ENCODE measurements around the gene C1orf174.

C1orf174 gene

GRCh38 chr1:3900150-3900968 is at the start of gene C1orf174:
TSS of gene C1orf174 (minus strand) at chr1:3900272. CDS start at chr1:3900186, 86 bp downstream.
- DNase-seq: peak; percentile 89

- DNase-seq: no peak
These were observed 48.3 kb upstream of the C1orf174 start for GRCh38 chr1:3948344-3948743.

GRCh38 chr1:3945916-3946840 is 46.1 kb upstream of the C1orf174 start:
- no peak for DNase-seq

GRCh38 chr1:3945222-3945621 is 45.1 kb upstream of the C1orf174 start:
- no peak for DNase-seq

- no peak for DNase-seq
These were observed 44.6 kb upstream of the C1orf174 start for GRCh38 chr1:3944578-3945125.

- DNase-seq: no peak
These were observed 43.9 kb upstream of the C1orf174 start for GRCh38 chr1:3943806-3944577.

DNA sequence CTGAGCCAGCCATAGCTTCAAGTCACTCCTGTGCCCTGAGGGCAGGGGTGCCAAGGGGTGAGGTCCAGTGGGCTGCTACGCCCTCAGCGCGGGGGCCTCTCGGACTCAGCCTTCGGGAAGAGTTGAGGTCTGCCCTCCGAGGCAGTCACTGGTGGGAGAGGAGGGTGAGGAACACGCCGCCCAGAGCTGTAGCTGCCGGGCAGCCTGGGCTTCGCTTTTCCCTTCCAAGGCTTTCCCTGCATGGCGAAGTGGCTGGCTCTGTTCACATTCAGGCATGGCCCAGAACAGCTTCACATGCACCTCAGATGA is 43.0 kb upstream of the C1orf174 start:
- DNase-seq: no peak

DNA sequence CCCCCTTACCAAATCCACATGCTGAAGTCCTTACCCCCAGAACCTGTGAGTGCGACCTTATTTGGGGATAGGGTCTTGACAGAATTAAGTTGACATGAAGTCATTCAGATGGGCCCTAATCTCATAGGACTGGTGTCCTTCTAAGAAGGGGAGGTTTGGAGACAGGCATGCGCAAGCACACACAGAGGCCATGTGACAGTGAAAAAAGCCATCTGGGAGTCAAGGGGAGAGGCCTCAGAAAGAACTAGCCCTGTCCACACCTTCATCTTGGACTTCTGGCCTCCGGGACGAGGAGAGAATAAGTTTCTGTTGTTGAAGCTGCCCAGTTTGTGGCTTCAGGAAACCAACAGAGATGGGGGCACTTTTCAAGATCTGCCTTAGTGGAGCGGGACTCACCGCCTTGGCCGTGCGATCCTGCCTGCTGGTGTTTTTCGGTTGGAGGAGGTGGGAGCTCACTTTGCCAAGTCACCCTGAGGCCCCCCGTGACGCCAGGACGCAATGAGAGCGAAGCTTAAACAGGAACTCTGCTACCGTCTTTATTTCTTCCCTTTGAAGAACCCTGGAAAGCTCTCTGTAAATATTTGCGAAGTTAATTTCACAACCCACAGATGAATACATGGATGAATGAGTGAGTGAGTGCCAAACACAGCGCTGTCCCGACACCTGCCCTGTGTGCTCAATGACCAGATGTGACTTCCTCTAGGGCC is 42.5 kb upstream of the C1orf174 start:
- DNase-seq: no peak

DNA sequence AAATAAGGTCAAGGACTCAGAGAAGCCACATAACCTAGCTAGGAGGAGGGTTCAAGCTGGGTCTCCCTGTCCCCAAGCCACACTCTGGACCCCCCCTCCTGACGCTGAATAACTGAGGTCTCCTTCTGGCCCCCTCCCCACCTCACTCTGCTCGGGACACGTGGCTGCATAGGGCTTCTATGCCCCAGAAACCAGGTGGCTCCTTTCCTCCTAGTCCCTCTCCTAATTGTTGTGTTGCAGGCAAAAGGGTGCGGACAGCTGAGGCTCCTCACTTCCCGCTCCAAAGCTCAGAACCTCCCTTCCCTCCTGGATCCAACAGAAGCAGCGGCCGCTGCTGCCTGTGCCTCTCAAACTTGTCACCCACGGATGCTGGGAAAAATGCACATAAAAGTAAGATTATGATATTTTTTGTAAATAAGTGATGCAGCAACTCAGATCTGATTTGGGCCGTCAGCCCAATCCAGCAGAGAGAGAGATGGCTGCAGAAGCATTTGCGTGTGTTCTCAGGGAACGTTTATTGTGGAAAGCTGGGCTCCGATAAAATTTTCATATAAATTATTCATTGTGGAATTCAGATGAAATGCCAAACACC is 40.8 kb upstream of the C1orf174 start:
- no peak for DNase-seq

- DNase-seq: no peak
These were observed 40.1 kb upstream of the C1orf174 start for GRCh38 chr1:3940081-3940753.

GRCh38 chr1:3939242-3940080 is 39.4 kb upstream of the C1orf174 start:
- no peak for DNase-seq

DNA sequence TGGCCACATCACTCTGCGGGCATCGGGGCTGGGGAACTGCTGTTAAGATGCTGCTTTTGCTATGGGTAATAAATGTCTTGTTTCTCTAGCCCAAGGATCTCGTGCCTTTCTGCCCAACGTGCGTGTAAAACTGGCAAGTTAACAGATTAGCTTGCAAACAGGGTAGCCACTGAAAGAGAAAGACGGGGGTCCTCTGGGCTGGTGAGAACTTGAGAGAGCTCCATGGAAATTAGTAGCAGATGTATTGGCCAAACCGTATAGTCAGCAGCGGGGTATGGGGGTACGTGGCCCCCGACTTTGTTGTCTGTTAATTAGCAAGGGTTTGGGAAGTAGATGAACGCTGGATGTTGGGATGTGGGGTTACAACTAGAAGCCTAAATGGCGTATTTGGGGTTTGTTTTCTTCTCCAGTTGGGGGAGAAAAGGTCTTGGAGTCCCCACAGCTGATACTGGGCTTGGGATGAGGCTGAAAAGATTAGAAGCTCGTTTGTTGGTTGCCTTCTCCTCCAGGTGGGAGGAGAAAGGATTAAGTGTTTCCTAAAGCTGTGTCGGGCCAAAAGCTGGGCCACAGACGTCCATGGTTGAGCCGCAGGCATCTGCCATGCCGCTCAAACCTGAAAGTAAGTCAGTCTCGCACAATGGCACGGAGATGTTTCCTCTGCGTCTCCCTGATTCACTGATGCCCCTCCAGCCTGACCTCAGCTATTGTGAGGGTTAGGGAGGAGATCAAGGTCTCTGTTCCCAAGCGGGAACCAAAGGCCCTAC is 32.3 kb upstream of the C1orf174 start:
- DNase-seq: no peak

DNA sequence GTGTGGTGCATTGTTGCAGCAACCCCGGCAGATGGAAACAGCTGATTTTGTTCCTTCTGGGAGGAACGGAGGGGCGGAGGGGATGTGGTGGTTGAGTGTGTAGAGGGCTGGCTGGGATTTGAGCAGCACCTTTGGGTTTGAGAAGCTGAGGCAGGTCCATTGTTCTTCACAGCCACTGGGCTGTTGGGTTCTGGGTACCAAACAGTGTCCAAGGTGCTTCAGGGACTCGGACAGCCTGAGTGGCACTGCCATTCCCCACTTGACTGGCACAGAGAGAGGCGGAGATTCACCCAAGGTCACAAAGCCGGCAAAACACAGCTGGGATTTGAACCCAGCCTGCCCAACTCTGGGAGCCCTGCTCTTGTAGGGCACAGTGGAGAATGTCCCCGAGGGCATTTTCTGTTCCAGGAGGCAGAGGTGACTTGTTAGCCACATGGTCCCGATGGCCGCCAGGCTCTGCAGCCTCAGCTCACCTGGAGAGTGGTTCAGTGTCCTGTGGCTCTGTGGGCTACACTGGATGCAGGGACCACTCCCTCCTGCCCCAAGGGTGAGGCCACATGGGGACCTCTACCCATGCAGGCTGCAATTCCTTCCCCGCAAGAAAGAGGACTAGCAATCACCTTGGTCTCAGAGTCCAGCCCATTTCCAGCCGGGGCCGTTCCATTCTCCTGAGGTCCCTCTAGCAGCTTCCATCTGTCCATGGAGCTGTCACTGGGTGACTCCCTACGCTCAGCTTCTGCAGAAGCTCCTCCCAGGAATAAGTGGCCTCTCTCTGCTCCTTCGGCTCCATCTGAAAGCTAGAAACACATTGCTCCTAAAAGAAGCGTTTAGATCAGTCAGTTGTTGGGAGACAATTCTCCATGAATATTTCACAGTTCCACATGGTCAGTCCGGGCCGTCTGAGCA is 31.2 kb upstream of the C1orf174 start:
- no peak for DNase-seq

DNA sequence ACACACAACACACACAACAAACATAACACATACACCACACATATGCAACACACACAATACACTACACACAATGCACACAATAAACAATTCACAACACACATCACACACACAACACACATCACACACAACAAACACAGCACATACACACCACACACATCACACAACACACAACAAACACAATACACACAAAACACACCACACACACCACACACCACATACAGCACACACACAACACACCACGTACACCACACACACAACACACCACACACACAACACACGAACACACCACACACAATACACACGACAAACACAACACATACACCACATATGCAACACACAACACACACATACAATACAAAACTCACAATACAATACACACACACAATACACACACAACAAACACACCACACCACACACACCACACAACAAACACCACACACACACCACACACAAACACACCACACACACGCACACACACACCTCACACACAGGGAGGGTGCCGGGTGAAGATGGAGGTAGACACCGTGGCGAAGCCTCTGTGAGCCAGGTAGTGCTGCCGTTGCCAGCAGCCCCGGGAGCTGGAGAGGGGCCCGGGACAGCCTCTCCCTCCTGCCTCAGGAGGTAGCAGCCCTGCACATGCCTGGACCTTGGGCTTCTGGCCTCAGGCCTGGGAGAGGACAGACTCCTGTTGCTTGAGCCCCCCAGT is 30.4 kb upstream of the C1orf174 start:
- DNase-seq: no peak

- DNase-seq: no peak
These were observed 29.1 kb upstream of the C1orf174 start for GRCh38 chr1:3929126-3929525.

- no peak for DNase-seq
These were observed 28.5 kb upstream of the C1orf174 start for GRCh38 chr1:3928586-3928985.

DNA sequence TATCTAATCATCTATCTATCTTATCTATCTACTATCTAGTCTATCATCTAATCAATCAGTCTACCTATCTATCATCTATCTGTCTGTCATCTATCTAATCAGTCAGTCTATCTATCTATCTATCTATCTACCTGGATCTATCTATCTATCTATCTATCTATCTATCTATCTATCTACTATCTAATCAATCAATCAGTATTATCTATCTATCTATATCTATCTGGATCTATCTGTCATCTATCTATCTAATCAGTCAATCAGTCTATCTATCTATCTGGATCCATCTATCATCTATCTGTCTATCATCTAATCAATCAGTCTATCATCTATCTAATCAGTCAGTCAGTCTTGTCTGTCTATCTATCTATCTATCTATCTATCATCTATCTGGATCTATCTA is 26.9 kb upstream of the C1orf174 start:
- DNase-seq: no peak

DNA sequence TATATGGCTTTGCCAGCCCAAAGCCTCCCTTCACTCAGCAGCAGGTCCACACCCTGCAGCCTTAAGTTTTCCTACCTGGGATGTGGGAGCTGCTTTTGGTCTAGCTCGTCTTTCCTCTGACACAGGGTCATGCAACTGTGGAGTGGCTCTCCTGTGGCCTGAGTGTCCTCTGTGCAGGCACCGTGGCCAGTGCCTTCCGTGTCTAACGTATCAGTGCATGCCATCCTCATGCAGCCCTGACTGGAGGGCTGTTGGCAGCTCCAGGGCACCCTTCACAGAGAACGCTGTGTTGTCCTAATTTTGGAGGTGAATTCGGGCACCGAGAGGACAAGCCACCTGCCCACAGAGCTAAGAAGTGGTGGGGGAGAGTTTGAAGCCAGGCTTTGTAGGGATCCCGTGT is 25.7 kb upstream of the C1orf174 start:
- no peak for DNase-seq
